GM21825 (cell line): Measurements from ENCODE around the gene GOLGA8F.
"Not testable (repeated sequence)": the region's sequence is repeated elsewhere in the genome, so short reads cannot be mapped to it uniquely, and the experiment has no call there.

Experiments
- ATAC-seq: cut with Tn5 transposase; IDR thresholded peaks from one replicate; pipeline ENCODE4 v1.9.1; 2021; ENCODE audit warnings: mild to moderate bottlenecking, moderate library complexity; ENCODE audit not compliant: unreplicated experiment

The GOLGA8F gene, protein sequence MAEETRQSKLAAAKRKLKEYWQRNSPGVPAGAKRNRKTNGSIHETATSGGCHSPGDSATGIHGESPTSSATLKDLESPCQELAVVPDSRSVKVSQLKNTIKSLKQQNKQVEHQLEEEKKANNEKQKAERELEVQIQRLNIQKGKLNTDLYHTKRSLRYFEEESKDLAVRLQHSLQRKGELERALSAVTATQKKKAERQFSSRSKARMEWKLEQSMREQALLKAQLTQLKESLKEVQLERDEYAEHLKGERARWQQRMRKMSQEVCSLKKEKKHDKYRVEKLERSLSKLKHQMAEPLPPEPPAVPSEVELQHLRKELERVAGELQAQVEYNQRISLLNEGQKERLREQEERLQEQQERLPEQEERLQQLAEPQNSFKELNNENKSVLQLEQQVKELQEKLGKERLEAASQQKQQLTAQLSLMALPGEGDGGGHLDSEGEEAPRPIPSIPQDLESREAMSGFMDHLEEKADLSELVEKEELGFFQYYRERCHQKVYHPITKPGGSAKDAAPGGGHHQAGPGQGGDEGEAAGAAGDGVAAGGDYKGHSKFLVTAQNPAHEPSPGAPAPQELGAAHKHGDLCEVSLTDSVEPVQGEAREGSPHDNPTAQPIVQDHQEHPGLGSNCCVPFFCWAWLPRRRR

GRCh38 chr15:28378364-28378763 is at the start of gene GOLGA8F:
GOLGA8F (plus strand) TSS chr15:28378664; CDS start chr15:28378762, 98 bp downstream.
- not testable (repeated sequence) for ATAC-seq

DNA sequence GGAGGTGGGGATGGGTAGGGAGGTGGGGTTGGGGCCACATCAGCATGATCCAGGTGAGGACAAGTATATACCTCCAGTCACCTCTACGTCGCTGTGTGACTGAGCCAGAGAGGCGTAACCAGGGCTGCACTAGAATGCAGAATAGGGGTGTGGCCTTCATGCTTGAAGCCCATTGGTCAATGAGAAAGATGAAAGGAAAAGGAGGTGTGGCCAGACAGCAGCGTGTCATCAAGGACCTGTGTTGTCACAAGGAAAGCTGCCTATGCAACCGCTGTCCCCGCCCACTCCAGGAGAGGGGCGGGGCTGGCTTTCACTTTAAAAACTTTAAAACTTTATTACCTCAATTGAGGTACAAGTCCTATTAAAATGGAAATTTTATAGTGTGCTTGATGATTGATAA is 20.5 kb upstream of the GOLGA8F start, which contains the start of gene GOLGA6L24:
GOLGA6L24 (minus strand) TSS at position 101 of the 400 bp plus-strand sequence; CDS start at position 40, 61 bp downstream.
- not testable (repeated sequence) for ATAC-seq

DNA sequence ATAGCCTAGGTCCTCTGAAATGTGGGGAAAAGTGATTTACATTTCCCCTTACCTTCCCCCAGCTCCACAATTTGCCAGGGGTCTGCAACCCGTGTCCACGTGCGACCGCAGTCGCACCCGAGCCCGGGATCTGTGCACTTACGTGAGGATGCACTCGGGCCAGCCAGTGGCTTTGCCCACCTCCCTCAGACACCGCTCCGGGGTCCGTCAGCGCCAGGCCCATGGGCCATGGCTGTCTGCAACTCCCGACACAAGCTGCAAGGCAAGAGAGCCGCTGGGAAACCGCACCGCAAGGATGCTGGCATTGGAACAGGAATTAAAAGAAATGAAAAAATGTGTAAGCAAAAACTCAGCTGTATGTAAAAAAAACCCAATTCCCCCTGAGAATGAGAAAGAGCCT is 13.0 kb upstream of the GOLGA8F start:
- not testable (repeated sequence) for ATAC-seq

DNA sequence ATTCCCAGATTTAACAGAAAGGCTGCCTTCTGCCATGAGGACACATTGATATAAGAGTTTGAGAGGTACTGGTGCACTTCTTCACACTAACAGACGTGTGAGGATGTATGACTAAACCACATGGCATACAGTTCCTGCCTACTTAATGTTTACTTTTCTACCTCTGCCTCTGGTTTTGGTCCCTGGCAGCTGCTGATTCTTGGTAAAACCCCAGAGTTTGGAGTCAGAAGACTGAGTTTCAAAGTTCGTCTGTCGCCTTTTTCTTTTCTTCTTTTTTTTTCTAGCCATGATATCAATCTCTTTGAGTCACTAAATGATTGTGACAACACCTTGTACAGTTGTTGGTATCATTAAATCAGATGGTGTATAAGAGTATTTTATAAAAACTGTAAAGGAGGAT is 1.6 kb downstream of the GOLGA8F start:
- not testable (repeated sequence) for ATAC-seq

DNA sequence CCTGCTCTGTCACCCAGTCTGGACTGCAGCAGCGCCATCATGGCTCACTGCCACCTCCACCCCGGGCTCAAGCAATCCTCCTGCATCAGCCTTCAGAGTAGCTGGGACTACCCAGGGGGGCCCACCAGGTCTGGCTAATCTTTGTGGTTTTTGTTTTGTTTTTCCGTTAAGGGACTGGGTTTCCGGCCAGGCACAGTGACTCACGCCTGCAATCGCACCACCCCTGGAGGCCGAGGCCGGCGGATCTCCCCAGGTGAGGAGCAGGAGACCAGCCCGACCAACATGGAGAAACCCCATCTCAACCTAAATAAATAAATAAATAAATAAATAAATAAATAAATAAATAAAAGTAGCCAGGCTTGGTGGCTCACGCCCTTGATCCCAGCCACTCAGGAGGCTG is 17.6 kb downstream of the GOLGA8F start:
- ATAC-seq, result not testable (repeated sequence)

GRCh38 chr15:28402774-28403435 is 24.4 kb downstream of the GOLGA8F start:
- ATAC-seq, result not testable (repeated sequence)

DNA sequence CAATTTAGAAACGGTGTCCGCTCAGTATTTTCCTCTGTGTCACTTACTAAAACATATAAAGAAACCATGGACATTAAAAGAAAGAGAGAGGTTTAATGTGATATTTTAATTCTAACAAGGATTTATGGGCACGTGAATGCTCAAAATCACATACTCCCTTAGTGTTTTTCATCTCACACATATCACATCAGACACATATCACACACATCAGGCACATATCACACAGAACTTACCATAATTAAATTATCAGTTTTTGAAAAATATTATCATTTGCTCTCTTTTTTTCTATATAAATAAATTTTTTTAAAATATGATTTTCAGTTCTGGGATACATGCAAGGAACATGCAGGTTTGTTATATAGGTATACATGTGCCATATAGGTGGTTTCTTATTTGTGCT is 42.0 kb downstream of the GOLGA8F start:
- not testable (repeated sequence) for ATAC-seq

GRCh38 chr15:28435594-28435993 is 57.1 kb downstream of the GOLGA8F start:
- ATAC-seq, result not testable (repeated sequence)
